Measurements from ENCODE around the gene LRRC41. TPM values are rescaled to one million over a fixed set of nuclear protein-coding genes. Genes with fewer than 3 reads are reported as not detected.
A peak's percentile ranks its signal among the peaks of the same experiment; 100 is the strongest.

Gene LRRC41
- total and polyA plus RNA-seq, 2 of the 13 experiments (the other 11 are each of a cell fraction or from before 2014, with no cell fraction given), result 48.1 to 53.6 TPM

DNA sequence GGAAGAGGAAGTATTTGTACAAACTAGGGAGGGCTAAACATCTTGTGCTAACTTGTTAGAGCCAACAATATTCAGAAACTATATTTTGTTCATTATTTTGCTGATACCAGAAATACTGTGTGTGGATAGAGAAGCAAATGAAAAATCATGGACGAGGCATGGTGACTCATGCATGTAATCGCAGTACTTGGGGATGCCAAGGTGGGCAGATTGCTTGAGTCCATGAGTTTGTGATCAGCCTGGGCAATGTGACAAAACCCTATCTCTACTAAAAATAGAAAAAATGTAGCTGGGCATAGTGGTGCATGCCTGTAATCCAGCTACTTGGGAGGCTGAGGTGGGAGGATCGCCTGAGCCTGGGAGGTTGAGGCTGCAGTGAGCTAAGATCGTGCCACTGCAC, 13.4 kb downstream of the LRRC41 start:
- H2AFZ ChIP-seq (ENCODE audit: low read length), result no peak overlapping the region
- no peaks in the 10 kb centered on the region for H3K27me3 ChIP-seq (ENCODE audit: control insufficient read depth in 1 of 2, insufficient read depth in 2 of 2, low read length in 2 of 2)
- no peak for TF ChIP-seq FLYWCH1 (CRISPR knock-in tag; IDR thresholded peaks at IDR 0.05)
- 0 out of 2 replicates have a peak, but pooled peaks have one; percentile 20 for TF ChIP-seq POLR2AphosphoS5 (IDR thresholded peaks at IDR 0.05; ENCODE audit: low read depth, low read length)
- H3K27ac ChIP-seq (ENCODE audit: extremely low read length, insufficient read depth, low read length), result no peak overlapping the region
- peaks cover 14 to 41% of the 10 kb centered on the region in 2 experiments for H3K36me3 ChIP-seq (replicated peaks in 1 of 2; ENCODE audit: control insufficient read depth in 1 of 2, insufficient read depth in 2 of 2, low read length in 2 of 2)
- WGBS (ENCODE audit: low lambda C conversion rate), result 96% methylated on average over 4 of the region's 4 CpGs
- intact Hi-C loops (cut with micrococcal nuclease; ENCODE audit: unreplicated experiment) (no loop called here), in situ Hi-C loops (cut with HindIII; ENCODE audit: extremely low pct_ligation_motif_present, low pct_unique_long_range_greater_than_20kb) (no loop called here)
- H3K4me3 ChIP-seq (replicated peaks in 1 of 3; ENCODE audit: insufficient read depth in 1 of 3, low read depth in 2 of 3, low read length in 3 of 3), result no peak overlapping the region
- no peak overlapping the region for H3K9ac ChIP-seq (ENCODE audit: insufficient read depth, low read depth, low read length)
- CTCF ChIA-PET (ENCODE audit: low intra/inter-chr PET ratio, low total read pairs), result no interaction called here
- no peaks in the 10 kb centered on the region; the same call in 1 of the 2 replicates for H4K20me1 ChIP-seq (ENCODE audit: insufficient read depth, low read length)
- no peaks in the 10 kb centered on the region for H3K4me1 ChIP-seq (ENCODE audit: insufficient read depth, low read length)
- DNase-seq (ENCODE audit: low spot score), result no peak
- POLR2A ChIA-PET, result interaction anchor here (0.9 kb wide), 1 partner anchor 43 kb away, joined by 3 read pairs; no protein-coding TSS in a partner anchor
- H3K79me2 ChIP-seq (ENCODE audit: insufficient read depth, low read length), result no peaks in the 10 kb centered on the region
- H3K9me3 ChIP-seq (ENCODE audit: low read length), result no peaks in the 10 kb centered on the region
- ATAC-seq, result no peak
- H3K4me2 ChIP-seq (ENCODE audit: low read depth, low read length), result no peak overlapping the region
- no peak for FAIRE-seq
- BruUV-seq (replicated peaks), result no TSS peak

DNA sequence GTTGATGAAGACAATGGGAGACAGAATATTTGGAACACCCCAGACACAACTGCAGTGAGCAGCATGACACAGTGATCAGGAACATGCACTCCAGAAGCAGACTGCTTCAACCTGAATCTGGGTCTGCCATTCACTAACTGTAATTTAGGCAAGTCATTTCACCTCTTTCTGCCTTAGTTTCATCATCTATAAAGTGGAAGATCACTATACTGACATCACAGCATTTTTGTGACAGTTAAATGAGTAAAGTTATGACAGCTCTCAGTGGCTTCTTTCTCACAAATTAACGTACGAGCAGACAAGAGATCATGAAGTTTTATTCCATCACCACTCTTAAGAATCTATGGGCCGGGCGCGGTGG, 14.3 kb downstream of the LRRC41 start:
- CTCF ChIA-PET (ENCODE audit: low intra/inter-chr PET ratio, low total read pairs), result no interaction called here
- H2AFZ ChIP-seq (ENCODE audit: low read length), result no peak overlapping the region
- no peak overlapping the region for H3K4me3 ChIP-seq (replicated peaks in 1 of 3; ENCODE audit: insufficient read depth in 1 of 3, low read depth in 2 of 3, low read length in 3 of 3)
- ATAC-seq (no peak), DNase-seq (ENCODE audit: low spot score) (no peak), FAIRE-seq (no peak)
- in situ Hi-C loops (cut with HindIII; ENCODE audit: extremely low pct_ligation_motif_present, low pct_unique_long_range_greater_than_20kb) (no loop called here), intact Hi-C loops (cut with micrococcal nuclease; ENCODE audit: unreplicated experiment) (no loop called here)
- H3K36me3 ChIP-seq (replicated peaks in 1 of 2; ENCODE audit: control insufficient read depth in 1 of 2, insufficient read depth in 2 of 2, low read length in 2 of 2), result peaks cover 15 to 43% of the 10 kb centered on the region in 2 experiments
- BruUV-seq (replicated peaks), result no TSS peak
- H3K27ac ChIP-seq (ENCODE audit: extremely low read length, insufficient read depth, low read length), result no peak overlapping the region
- H4K20me1 ChIP-seq (ENCODE audit: insufficient read depth, low read length), result no peaks in the 10 kb centered on the region; the same call in 1 of the 2 replicates
- H3K79me2 ChIP-seq (ENCODE audit: insufficient read depth, low read length), result no peaks in the 10 kb centered on the region
- WGBS (ENCODE audit: low lambda C conversion rate), result 99% methylated on average over 5 of the region's 5 CpGs
- no peak overlapping the region for H3K4me2 ChIP-seq (ENCODE audit: low read depth, low read length)
- POLR2A ChIA-PET, result no interaction called here
- H3K9ac ChIP-seq (ENCODE audit: insufficient read depth, low read depth, low read length), result no peak overlapping the region
- H3K4me1 ChIP-seq (ENCODE audit: insufficient read depth, low read length), result no peaks in the 10 kb centered on the region
- TF ChIP-seq GTF2F1 (IDR thresholded peaks at IDR 0.05; ENCODE audit: low read length) (no peak), POLR2AphosphoS5 (IDR thresholded peaks at IDR 0.05; ENCODE audit: low read depth, low read length) (0 out of 2 replicates have a peak, but pooled peaks have one; percentile 0)
- H3K9me3 ChIP-seq (ENCODE audit: low read length), result no peaks in the 10 kb centered on the region
- H3K27me3 ChIP-seq (ENCODE audit: control insufficient read depth in 1 of 2, insufficient read depth in 2 of 2, low read length in 2 of 2), result no peaks in the 10 kb centered on the region
